Measurements from ENCODE around the gene OSBPL5.

Gene OSBPL5, protein sequence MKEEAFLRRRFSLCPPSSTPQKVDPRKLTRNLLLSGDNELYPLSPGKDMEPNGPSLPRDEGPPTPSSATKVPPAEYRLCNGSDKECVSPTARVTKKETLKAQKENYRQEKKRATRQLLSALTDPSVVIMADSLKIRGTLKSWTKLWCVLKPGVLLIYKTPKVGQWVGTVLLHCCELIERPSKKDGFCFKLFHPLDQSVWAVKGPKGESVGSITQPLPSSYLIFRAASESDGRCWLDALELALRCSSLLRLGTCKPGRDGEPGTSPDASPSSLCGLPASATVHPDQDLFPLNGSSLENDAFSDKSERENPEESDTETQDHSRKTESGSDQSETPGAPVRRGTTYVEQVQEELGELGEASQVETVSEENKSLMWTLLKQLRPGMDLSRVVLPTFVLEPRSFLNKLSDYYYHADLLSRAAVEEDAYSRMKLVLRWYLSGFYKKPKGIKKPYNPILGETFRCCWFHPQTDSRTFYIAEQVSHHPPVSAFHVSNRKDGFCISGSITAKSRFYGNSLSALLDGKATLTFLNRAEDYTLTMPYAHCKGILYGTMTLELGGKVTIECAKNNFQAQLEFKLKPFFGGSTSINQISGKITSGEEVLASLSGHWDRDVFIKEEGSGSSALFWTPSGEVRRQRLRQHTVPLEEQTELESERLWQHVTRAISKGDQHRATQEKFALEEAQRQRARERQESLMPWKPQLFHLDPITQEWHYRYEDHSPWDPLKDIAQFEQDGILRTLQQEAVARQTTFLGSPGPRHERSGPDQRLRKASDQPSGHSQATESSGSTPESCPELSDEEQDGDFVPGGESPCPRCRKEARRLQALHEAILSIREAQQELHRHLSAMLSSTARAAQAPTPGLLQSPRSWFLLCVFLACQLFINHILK

DNA sequence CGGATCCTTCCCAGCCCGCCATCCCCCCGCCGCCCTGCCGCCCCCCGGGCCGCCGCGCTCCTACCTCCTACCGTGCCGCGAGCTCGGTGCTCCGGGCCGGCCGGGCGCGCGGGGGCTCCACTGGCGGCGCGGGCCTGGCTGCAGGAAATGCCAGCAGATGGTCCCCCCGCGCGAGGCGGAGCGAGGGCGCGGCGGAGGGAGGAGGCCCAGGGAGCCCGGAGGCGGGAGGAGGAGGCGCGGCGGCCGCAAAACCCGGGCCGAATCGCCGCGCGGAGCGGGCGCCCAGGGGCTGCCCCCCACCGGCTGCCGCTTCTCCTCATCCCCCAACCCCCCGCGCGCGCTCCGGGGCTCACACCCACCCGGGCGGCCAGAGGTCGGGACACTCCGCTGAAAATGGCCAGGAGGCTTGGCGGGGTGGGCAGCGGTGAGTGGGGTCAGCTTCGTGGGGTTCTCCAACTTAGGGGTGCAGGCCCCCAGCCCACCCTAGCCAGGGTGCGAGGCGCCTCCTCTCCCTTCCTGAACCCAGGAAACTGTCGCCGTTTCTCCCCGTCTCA lies at the start of gene OSBPL5:
Gene OSBPL5, minus strand, starts transcription at position 159 of the 554 bp plus-strand sequence. CDS start 36,162 bp downstream, outside the sequence.
- no peak for DNase-seq

DNA sequence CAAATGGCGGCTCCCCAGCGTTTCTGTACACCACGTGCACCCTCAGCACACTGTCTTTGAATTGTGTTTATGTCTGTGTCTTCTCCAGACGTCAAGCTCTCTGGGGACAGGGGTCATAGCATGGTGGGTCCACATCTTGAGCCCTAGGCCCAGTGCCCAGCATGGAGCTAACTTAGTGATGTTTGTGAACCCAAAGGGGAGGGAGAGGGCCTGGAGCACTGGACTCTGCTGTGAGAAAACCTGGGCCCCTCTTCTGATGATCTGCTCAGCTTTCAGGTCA lies 49.2 kb upstream of the OSBPL5 start:
- no peak for DNase-seq

DNA sequence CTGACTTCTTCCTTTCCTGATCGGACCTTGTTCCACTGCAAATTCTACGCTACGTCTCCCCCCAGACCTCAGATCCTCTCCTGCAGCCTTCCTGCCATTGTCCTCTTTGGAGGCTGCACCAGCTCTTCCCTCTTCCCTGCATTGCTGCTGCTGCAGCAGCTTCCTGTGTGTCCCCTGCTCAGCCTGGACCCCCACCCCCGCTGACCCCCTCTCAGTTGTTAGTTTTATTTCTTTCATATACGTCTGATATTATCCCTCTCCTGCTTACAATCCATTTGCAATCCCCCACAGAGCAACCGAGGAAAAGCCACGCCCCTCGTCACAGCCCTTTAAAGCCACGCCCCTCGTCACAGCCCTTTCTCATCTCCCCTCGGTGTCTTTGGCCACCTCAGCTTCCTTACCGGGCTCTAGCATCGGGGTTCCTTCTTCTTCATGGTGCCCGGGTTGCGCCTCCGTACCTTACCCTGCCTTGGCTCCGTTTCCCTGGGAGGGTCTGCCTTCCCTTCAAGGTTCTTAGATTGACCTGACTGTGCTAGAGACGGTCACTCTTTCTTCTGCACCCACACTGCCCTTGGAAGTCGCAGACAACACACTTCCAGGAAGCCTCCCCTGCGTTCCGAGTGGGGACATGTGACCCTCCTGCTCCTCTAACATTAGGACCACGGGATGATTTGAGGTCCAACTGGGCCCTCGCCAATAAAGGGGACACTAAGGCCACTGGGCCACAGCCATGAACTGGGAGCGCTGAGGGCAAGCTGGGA lies 48.7 kb upstream of the OSBPL5 start:
- DNase-seq: no peak

DNA sequence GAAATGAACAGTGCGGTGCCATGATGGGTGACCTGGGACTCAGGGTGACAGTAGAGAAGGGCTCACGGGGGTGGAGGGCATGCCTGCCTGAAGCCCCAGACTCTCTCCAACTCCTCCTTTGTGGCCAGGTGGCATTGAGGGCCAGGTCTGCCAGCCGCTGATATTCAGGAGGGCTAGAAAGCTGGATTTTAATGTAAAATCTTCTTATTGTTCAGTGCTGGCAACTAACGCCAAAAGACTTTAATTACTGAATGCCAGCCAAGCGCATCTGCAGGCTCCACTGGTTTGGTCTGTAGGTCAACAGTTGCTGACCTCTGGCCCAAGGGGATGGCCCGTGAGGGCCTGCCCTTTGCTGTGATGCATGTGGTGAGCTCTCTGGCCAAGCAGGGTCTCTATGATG lies 43.2 kb upstream of the OSBPL5 start:
- no peak for DNase-seq

DNA sequence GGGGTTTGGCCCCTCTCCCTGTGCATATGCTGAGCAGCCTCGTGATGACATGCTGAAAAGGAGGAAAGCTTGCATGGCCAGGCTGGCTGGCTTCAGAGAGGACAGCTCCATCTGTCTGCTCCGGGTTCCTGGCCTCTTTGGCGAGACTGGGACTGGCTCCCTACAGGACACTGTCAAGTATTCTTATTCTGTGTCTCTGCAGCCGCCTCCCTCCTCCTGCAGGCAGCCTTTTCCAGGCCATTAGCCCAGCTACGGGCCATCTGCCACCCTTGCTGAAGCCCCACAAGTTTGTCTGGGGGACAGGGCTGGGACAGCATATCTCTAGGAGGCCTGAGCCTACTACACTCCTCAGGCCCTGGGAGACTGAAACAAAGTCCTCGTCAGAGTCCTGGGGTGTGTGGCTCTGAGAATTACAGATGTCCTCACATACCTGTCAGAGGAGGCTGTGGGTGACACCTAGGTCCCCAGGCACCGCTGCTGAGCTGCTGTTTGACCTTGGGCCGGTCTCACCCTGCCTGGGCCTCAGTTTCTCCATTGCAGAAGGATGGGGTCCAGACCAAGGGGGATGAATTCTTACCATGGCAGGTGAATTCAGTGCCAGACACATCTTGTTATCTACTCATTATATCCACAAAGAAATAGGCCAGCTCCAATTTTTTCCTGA lies 42.5 kb upstream of the OSBPL5 start:
- DNase-seq: no peak

DNA sequence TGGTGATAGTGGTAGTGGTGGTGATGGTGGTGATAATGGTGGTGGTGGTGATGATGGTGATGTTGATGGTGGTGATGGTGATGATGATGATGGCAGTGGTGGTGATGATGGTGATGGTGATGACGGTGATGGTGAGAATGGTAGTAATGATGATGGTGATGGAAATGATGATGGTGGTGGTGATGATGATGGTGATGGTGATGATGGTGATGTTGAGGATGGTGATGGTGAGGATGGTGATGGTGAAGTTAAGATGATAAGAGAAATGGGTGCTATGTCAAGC lies 41.8 kb upstream of the OSBPL5 start:
- DNase-seq: no peak

DNA sequence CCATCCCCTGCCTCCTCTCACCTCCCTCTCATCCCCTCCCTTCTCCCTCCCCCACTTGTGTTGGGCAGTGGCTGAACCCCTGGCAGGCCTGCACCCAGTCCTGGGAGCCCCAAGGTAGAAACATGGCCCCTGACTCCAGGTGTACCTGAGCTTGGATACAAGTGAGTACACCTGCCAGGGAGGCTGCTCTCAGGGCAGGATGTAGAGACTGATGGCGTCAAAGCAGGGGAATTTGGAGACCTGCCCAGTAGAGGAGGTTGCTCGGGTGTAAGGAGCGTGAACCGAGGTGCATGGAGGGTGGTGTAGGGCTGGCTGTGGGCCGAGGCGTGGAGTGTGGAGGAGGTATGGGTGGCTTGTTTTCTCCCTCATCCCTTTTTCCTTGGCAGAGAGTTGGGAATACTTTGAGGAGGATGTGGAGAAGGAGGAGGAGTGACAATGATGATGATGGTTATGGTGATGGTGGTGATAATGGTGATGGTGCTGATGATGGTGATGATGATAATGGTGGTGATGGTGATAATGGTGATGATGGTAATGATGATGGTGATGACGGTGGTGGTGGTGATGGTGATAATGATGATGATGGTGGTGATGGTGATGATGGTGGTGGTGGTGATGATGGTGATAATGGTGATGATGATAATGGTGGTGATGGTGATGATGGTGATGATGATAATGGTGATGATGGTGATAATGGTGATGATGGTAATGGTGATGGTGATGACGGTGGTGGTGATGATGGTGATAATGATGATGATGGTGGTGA lies 41.2 kb upstream of the OSBPL5 start:
- no peak for DNase-seq

DNA sequence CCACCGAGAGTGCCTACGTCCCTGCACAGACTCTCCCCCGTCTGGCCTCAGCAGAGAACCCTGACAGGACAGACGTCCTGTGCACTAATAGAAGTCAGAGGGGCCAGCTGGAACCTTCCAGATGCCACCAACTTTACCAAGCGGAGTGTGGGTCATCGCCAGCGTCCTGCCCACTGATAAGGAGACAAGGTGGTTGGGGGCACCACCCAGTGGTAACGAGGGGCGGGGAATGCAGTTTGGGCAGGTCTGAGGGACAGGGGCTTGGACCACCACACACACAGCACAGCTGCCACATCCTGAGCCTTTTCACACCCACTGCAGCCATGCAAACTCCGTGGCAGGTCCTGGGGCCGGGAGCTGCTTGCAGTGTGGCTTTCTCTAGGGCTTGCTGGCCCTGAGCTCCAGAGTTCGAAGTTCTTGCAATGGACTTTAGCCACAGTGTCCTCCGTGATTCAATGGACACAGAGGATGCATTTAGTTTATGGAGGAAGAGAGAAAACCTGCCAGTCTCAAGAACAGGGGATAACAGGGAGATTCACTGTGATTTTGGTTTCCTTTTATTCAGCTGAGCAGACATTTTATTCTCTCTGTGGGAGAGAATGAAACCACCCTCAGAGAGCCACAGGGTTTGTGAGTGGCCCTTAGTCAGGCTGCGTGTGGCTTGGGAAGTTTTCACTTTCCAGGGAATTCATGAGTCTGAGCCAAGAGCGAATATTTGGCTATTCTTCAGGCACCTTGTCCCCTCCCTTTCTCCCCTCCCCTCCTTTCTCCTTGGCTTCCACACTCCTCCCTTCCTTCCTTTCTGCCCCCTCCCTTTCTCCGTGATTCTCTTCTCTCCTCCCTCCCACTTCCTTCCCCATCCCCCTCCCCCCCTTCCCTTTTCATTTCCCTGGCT lies 40.4 kb upstream of the OSBPL5 start:
- no peak for DNase-seq

DNA sequence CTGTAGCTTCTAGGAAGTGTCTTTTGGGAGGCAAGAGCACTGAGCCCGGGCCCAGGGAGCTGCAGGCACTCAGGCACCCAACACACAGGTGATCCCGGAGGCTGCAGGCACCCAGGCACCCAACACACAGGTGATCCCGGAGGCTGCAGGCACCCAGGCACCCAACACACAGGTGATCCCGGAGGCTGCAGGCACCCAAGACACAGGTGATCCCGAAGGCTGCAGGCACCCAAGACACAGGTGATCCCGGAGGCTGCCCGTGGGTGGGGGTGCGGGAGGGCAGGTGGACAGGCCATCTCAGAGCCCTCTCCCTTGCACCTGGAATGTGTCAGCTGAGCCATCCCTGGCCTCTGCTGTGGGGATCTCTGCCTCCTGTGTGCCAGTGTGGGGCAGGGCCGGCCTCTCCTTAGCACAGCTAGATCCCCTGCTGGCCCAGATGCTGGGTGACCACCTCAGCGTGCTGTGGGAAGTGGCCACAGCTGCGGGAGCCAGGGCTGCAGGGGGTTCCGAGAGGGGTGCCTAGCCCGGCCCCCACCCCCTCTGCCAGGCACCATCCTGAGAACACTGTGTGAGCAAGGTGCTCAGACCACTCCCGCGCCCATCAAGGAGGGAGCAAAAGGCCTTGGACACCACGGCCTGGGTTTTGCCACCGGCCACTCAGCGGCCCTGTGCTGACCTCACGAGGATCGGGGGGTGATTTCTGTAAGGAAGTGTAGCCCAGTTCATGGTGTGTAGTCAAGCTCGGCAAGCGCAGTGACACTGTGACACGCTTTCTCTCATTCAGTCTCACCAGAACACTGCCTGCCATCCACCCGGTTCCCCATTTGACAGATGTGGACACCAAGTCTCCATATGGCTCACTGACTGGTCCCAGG lies 39.3 kb upstream of the OSBPL5 start:
- no peak for DNase-seq

DNA sequence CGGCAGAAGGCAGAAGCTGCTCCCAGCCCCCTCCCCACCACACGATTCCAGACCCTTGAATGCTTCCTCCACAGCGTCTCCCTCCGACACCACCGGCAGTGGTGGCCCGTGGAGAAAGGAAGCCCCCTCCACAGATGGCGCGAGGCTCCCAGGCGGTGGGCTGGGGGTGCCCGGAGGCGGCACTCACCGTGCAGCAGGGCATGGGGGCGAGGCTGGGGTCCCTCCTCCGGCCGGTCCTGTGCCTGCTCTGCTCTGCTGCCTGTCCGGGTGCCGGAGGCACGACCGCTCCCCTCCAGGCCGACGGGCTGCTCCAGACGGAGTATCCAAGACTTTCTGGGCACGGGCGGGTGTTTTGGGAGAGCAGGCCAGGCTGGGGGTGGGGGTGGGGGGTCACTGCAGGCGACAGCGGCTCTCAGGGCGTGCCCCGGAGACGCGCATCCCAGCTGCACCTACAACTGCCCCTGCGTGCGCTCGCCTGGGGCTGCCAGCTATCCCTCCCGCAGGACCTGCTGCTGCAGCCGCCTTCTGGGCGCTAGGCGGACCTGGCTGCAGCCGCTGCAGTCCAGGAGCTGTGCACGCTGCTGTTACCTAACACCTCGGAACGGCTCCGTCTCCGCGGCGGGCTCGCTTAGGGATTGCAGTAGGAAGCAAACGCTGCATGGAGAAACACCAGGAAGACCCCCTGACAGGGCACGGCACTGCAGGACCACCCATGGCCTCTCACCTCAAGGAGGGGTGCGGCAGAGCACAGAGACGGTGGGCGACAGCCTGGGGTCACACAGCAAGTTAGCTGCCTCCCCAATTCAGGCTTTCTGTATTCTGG lies 38.3 kb upstream of the OSBPL5 start:
- peak in 1 of 2 experiments; percentile 21 for DNase-seq

DNA sequence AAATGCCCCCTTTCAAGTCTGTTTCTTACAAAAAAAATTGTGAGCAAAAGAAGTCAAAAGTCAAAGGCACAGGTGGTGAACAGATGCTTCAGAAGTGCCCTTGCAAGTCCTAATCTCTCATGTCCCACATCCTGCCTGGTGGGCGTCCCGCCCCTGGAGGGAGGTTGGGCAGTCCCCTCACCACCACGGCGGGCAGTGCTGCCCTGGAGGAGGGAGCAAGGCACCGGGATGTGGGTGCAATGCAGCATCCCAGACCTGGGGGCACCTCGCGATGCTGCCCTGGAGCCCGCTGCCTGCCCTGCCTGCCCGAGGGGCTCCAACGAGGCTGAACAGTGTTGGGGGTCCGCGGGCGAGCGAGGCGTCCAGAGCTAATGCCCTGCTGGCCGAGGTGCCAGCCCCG lies 37.6 kb upstream of the OSBPL5 start:
- DNase-seq: no peak

DNA sequence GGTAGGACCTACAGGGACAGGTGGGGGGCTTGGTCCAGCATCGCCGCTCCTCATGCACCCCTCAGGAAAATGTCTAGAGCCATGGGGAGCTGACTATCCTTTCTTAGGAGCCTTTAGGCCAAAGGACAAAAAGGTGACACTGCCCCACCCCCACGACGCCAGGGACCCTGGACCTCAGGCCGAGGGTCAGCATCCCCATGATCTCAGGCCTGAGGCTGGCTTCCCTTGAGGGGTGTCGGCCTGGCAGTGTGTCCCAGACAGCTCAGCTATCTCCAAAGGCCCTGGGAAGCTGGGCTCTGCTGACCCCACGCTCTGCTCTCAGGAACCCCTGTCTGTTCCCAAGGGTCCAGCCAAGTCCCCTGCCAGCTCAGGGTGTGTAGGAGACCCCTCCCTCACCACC lies 37.2 kb upstream of the OSBPL5 start:
- no peak for DNase-seq

DNA sequence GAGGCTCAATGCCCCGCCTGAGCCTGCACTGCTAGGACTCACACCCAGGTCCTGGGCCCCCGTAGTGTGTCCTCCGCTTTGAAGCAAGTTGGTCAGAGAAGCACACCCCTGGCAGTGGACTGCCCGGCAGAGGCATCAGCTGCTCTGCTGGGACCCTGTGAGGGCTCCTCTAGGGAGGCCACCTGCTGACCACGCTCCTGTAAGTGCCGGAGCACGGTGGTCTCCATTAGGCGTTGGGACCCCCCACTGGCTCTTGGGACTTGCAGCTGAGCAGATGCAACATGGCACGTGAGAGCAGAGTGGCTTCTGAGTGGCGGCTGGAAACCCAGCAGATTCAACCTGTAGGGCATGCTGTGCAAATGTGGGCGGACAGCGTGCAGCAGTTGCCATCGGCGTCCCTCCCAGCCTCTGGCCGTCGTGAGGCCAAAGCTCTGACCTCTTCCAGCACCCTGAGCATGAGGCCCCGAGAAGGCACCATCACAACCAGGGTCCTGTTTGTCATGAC lies 36.6 kb upstream of the OSBPL5 start:
- DNase-seq: no peak

DNA sequence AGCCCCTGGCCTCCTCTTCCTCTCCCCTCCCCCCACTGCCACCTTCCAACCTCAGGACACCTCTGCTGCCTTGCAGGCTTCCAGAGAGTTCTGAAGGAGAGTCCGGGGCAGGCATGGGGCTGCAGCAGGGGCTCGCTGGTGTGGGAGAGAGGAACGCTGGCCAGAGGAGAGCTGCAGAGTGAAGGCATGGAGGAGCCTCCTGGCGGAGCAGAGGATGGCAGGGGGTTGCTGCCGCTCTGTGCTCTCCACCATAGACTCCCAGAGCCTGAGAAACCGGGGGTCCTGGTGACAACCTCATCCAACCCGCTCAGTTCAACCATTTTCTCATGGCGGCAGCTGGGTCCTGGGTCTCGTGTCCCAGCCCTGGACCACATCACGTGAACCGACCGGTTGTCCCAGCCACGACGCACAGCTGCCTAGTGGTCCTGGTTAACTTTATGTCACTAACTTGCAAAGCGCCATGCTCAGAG lies 36.0 kb upstream of the OSBPL5 start:
- DNase-seq: no peak

DNA sequence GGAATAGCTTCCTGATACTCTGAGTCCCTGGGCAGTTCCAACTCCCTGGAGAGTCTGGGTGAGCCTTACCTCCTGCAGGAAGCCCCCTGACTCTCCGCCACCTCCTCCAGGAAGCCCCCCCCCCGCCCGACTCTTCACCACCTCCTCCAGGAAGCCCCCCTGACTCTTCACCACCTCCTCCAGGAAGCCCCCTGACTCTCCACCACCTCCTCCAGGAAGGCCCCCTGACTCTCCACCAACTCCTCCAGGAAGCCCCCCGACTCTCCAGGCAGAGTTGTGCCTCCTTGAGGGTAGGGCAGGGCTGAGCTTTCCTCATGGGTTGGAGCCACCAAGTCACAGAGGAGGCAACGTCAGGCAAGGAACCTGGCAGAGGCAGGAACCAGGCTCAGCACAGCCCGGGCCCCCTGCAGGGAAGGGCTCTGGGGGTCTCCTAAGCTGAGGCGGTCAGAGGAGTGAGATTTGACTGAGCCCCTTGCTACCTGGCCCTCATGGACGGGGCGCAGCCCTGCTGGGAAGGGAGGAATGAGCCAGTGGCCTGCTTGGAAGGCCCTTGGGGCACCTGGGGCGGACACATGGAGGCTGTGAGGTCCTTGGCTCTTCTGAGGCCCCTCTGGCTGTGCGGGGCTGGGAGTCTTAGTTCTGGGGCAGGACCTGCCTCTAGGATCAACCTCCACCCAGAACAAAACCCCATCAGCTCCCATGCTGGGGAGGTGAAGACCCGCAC lies 35.4 kb upstream of the OSBPL5 start:
- no peak for DNase-seq

DNA sequence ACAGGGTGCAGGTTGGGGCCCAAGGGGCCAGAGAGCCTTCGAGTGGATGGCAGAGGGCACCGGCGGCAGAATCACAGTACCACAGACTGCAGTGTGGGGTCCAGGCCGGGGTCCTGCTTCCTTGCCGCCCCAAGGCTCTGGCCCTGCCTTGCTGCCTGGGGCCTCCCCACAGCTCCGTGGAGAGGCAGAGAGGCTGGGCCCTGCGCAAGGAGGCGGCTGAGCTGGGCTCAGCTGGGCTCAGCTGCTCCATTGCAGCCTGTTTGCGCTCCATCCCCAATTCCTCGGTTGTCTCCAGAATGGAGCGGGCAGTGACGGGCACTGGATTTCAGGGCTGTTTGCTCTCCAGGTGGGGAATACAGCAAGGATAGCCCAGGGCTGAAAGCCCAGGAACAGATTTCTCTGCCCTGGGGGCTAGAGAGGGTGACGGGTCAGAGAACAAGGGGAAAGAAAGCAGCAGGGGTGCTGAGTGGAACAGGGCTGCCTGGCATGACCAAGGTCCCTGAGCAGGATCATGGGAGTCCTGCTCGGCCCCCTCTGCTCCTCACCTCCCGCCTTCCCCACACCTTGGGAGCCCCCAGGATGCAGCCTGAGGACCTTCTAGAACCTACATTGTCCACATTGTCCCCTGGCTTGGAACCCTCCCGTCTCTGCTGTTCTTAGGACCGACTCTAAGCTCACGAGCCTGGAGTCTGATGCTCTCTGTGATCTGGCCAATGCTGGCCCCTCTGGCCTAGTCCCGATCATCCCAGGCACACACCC lies 34.6 kb upstream of the OSBPL5 start:
- no peak for DNase-seq

DNA sequence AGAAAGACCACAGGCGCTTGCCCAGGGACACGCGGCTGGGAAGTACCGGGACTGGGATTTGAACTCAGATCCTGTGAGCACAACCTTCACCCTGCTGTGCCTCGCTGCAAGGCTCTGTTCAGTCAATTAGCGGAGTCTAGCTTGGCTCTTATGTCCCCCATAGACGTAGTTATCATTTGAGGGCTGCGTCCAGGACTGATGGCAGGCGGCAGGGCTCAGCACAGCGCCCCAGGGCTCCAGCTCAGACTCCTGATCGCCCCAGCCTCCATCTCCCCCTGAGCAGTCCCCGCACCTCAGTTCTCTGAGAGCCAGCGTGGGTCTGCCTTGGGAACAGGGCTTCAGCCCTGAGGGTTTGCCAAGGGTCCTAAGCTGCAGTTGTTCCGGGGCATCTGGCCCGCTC lies 33.7 kb upstream of the OSBPL5 start:
- DNase-seq: no peak

Measured in NCI-H1930 (cell line).